ENCODE measurements around the gene FBXO15.

The FBXO15 gene

GRCh38 chr18:74140582-74140981 is 7.1 kb downstream of the FBXO15 start:
- Histone ChIP-seq H3K79me2 (ENCODE audit: insufficient read depth, low read length) (no peaks in the 10 kb centered on the region), H2AFZ (ENCODE audit: low read length) (no peak overlapping the region), H3K4me2 (ENCODE audit: low read depth, low read length, poor library complexity, severe bottlenecking) (no peak overlapping the region), H3K9me3 (ENCODE audit: insufficient read depth, low read depth, low read length) (no peaks in the 10 kb centered on the region), H3K27me3 (ENCODE audit: insufficient read depth, low read length, poor library complexity, severe bottlenecking) (no peaks in the 10 kb centered on the region), H3K4me3 (ENCODE audit: low read length, poor library complexity, severe bottlenecking) (no peak overlapping the region), H3F3A (ENCODE audit: low read depth) (no peaks in the 10 kb centered on the region), H4K20me1 (ENCODE audit: insufficient read depth, low read length, poor library complexity, severe bottlenecking) (no peaks in the 10 kb centered on the region), H3K4me1 (ENCODE audit: insufficient read depth, low read length, poor library complexity, severe bottlenecking) (no peaks in the 10 kb centered on the region), H3K36me3 (ENCODE audit: insufficient read depth, low read length) (no peaks in the 10 kb centered on the region), H3K9me2 (replicated peaks; ENCODE audit: low read depth, low read length) (no peaks in the 10 kb centered on the region), H3K9ac (ENCODE audit: low read depth, low read length, poor library complexity, severe bottlenecking) (no peak overlapping the region)
- TF ChIP-seq CTCF (conservative IDR thresholded peaks at IDR 0.05; ENCODE audit: low read length): no peak
- no peak for TF ChIP-seq EZH2phosphoT487 (IDR thresholded peaks at IDR 0.05; ENCODE audit: borderline replicate concordance)

- H2AFZ ChIP-seq (ENCODE audit: low read length): 0 out of 2 replicates have a peak overlapping the region, but pooled peaks have one; percentile 15
- no peak overlapping the region for H3K4me2 ChIP-seq (ENCODE audit: low read depth, low read length, poor library complexity, severe bottlenecking)
- H3K9me2 ChIP-seq (replicated peaks; ENCODE audit: low read depth, low read length): no peaks in the 10 kb centered on the region
- H3K27me3 ChIP-seq (ENCODE audit: insufficient read depth, low read length, poor library complexity, severe bottlenecking): no peaks in the 10 kb centered on the region
- H3K9me3 ChIP-seq (ENCODE audit: insufficient read depth, low read depth, low read length): no peaks in the 10 kb centered on the region
- H3F3A ChIP-seq (ENCODE audit: low read depth): no peaks in the 10 kb centered on the region
- no peaks in the 10 kb centered on the region for H3K79me2 ChIP-seq (ENCODE audit: insufficient read depth, low read length)
- H3K9ac ChIP-seq (ENCODE audit: low read depth, low read length, poor library complexity, severe bottlenecking): no peak overlapping the region
- H3K4me3 ChIP-seq (ENCODE audit: low read length, poor library complexity, severe bottlenecking): no peak overlapping the region
- TF ChIP-seq EZH2phosphoT487 (IDR thresholded peaks at IDR 0.05; ENCODE audit: borderline replicate concordance): no peak
- no peak for TF ChIP-seq CTCF (conservative IDR thresholded peaks at IDR 0.05; ENCODE audit: low read length)
- H4K20me1 ChIP-seq (ENCODE audit: insufficient read depth, low read length, poor library complexity, severe bottlenecking): no peaks in the 10 kb centered on the region
- H3K4me1 ChIP-seq (ENCODE audit: insufficient read depth, low read length, poor library complexity, severe bottlenecking): no peaks in the 10 kb centered on the region
- H3K36me3 ChIP-seq (ENCODE audit: insufficient read depth, low read length): no peaks in the 10 kb centered on the region
Observed at GRCh38 chr18:74139888-74140287, 7.7 kb downstream of the FBXO15 start.

GRCh38 chr18:74139411-74139810 is 8.2 kb downstream of the FBXO15 start:
- H3K4me3 ChIP-seq (ENCODE audit: low read length, poor library complexity, severe bottlenecking): no peak overlapping the region
- H3K9ac ChIP-seq (ENCODE audit: low read depth, low read length, poor library complexity, severe bottlenecking): no peak overlapping the region
- H3K9me3 ChIP-seq (ENCODE audit: insufficient read depth, low read depth, low read length): no peaks in the 10 kb centered on the region
- no peaks in the 10 kb centered on the region for H4K20me1 ChIP-seq (ENCODE audit: insufficient read depth, low read length, poor library complexity, severe bottlenecking)
- H3F3A ChIP-seq (ENCODE audit: low read depth): no peaks in the 10 kb centered on the region
- no peak overlapping the region for H3K4me2 ChIP-seq (ENCODE audit: low read depth, low read length, poor library complexity, severe bottlenecking)
- H3K27me3 ChIP-seq (ENCODE audit: insufficient read depth, low read length, poor library complexity, severe bottlenecking): no peaks in the 10 kb centered on the region
- no peaks in the 10 kb centered on the region for H3K36me3 ChIP-seq (ENCODE audit: insufficient read depth, low read length)
- H3K4me1 ChIP-seq (ENCODE audit: insufficient read depth, low read length, poor library complexity, severe bottlenecking): no peaks in the 10 kb centered on the region
- H3K9me2 ChIP-seq (replicated peaks; ENCODE audit: low read depth, low read length): no peaks in the 10 kb centered on the region
- no peak for TF ChIP-seq EZH2phosphoT487 (IDR thresholded peaks at IDR 0.05; ENCODE audit: borderline replicate concordance)
- H3K79me2 ChIP-seq (ENCODE audit: insufficient read depth, low read length): no peaks in the 10 kb centered on the region
- 0 out of 2 replicates have a peak overlapping the region, but pooled peaks have one; percentile 15 for H2AFZ ChIP-seq (ENCODE audit: low read length)

- Histone ChIP-seq H3K4me1 (ENCODE audit: insufficient read depth, low read length, poor library complexity, severe bottlenecking) (no peaks in the 10 kb centered on the region), H2AFZ (ENCODE audit: low read length) (peak overlapping the region; percentile 44; the same call in 1 of the 2 replicates), H4K20me1 (ENCODE audit: insufficient read depth, low read length, poor library complexity, severe bottlenecking) (no peaks in the 10 kb centered on the region), H3K9me3 (ENCODE audit: insufficient read depth, low read depth, low read length) (no peaks in the 10 kb centered on the region), H3K4me3 (ENCODE audit: low read length, poor library complexity, severe bottlenecking) (no peak overlapping the region), H3F3A (ENCODE audit: low read depth) (no peaks in the 10 kb centered on the region), H3K79me2 (ENCODE audit: insufficient read depth, low read length) (no peaks in the 10 kb centered on the region), H3K27me3 (ENCODE audit: insufficient read depth, low read length, poor library complexity, severe bottlenecking) (no peaks in the 10 kb centered on the region), H3K9me2 (replicated peaks; ENCODE audit: low read depth, low read length) (no peaks in the 10 kb centered on the region), H3K9ac (ENCODE audit: low read depth, low read length, poor library complexity, severe bottlenecking) (no peak overlapping the region), H3K36me3 (ENCODE audit: insufficient read depth, low read length) (no peaks in the 10 kb centered on the region), H3K4me2 (ENCODE audit: low read depth, low read length, poor library complexity, severe bottlenecking) (no peak overlapping the region)
- TF ChIP-seq CTCF (conservative IDR thresholded peaks at IDR 0.05; ENCODE audit: low read length): no peak
- TF ChIP-seq EZH2phosphoT487 (IDR thresholded peaks at IDR 0.05; ENCODE audit: borderline replicate concordance): no peak
Observed at GRCh38 chr18:74137920-74138538, 9.6 kb downstream of the FBXO15 start.

Measured in Loucy (cell line).